Testis (tissue), 3 donors: ENCODE measurements around the gene ZNF837. TPM values are rescaled to one million over a fixed set of nuclear protein-coding genes. Genes with fewer than 3 reads are reported as not detected.

Experiments
- DNase-seq: peaks from one replicate; pipeline ENCODE4 v3.0.0-alpha.2; 2019
- H3K27ac ChIP-seq, 2 donors: fragments of 200-600 bp; sonication (generic); one replicate each; pipeline ENCODE4 v1.5.1; 2019
- H3K27me3 ChIP-seq: fragments of 200-600 bp; sonication (generic); one replicate; pipeline ENCODE4 v1.5.1; 2019
- H3K36me3 ChIP-seq: fragments of 200-600 bp; sonication (generic); one replicate; pipeline ENCODE4 v1.5.1; 2017; ENCODE audit warnings: low read depth; ENCODE audit errors: missing control alignments
- H3K4me1 ChIP-seq: fragments of 200-600 bp; sonication (generic); one replicate; pipeline ENCODE4 v1.5.1; 2019
- H3K4me3 ChIP-seq, 2 donors: fragments of 200-600 bp; sonication (generic); one replicate each; pipeline ENCODE4 v1.5.1; 2017 to 2019
- H3K9me3 ChIP-seq: fragments of 200-600 bp; sonication (generic); one replicate; pipeline ENCODE4 v1.5.1; 2017
- POLR2A ChIP-seq: fragments of 450-650 bp; IDR thresholded peaks from one replicate; pipeline ENCODE4 v1.6.1; 2017; ENCODE audit warnings: antibody characterized with exemption, mild to moderate bottlenecking, moderate library complexity
- WGBS, 2 donors: methylation state at CpG; one replicate each; pipeline ENCODE4 v1.1.5; 2018; 5-methylcytosine and 5-hydroxymethylcytosine counted together
- intact Hi-C: fragments of 100-400 bp; cut with DNase I; formaldehyde crosslinking; loops from one replicate; pipeline ENCODE4 v1.15.1; 2023; ENCODE audit warnings: low total_unique reads
- polyA plus RNA-seq: library from polyadenylated mRNA; stranded (reverse); fragments of 350-450 nt; fragmentation: Illumina TruSeq; extraction: RNeasy Lipid Tissue Mini Kit (QIAGEN cat#74804); gene quantifications from one replicate; pipeline ENCODE4 v1.2.3, GENCODE V29; 2014; ENCODE audit warnings: low read depth, low replicate concordance; ENCODE audit not compliant: insufficient read depth
- total RNA-seq, 2 donors: library from RNA; depleted of rRNA; stranded (reverse); fragments of >200 nt; gene quantifications; one replicate each; pipeline ENCODE4 v1.2.3, GENCODE V29; 2016
- TF ChIP-seq, protein P1 (sequence below), 3 experiments: fragments of 450-650 bp in 2 of 3; fragments of 200-600 bp in 1 of 3; sonication (generic) in 1 of 3; IDR thresholded peaks; one replicate each; pipeline ENCODE4 v1.5.1; 2016 to 2019; ENCODE audit warnings: antibody characterized with exemption in 3 of 3, mild to moderate bottlenecking in 2 of 3, moderate library complexity in 1 of 3

The ZNF837 gene
- total and polyA plus RNA-seq, 3 donors from 2014 or later: 1.3 to 9.3 (median 6.2) TPM

DNA sequence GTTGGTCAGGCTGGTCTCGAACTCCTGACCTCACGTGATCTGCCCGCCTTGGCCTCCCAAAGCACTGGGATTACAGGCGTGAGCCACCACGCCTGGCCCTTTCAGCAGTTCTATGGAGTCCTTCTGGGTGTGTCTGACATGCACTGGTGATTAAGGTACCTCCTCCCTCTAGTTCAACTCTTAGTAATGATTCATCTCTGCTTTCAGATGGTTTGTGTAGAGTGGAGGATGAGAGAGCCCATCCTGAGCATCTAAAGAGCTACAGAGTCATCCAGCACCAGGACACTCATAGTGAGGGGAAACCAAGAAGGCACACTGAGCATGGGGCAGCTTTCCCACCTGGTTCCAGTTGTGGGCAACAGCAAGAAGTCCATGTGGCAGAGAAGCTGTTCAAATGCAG, 35.8 kb upstream of the ZNF837 start:
- no peak overlapping the region for H3K4me3 ChIP-seq
- TF ChIP-seq, protein P1, sequence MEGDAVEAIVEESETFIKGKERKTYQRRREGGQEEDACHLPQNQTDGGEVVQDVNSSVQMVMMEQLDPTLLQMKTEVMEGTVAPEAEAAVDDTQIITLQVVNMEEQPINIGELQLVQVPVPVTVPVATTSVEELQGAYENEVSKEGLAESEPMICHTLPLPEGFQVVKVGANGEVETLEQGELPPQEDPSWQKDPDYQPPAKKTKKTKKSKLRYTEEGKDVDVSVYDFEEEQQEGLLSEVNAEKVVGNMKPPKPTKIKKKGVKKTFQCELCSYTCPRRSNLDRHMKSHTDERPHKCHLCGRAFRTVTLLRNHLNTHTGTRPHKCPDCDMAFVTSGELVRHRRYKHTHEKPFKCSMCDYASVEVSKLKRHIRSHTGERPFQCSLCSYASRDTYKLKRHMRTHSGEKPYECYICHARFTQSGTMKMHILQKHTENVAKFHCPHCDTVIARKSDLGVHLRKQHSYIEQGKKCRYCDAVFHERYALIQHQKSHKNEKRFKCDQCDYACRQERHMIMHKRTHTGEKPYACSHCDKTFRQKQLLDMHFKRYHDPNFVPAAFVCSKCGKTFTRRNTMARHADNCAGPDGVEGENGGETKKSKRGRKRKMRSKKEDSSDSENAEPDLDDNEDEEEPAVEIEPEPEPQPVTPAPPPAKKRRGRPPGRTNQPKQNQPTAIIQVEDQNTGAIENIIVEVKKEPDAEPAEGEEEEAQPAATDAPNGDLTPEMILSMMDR (IDR thresholded peaks at IDR 0.05): no peak
- no peak for TF ChIP-seq POLR2A
- no peak overlapping the region for H3K27ac ChIP-seq
- H3K27me3 ChIP-seq: no peaks in the 10 kb centered on the region
- no peak for DNase-seq
- no peaks in the 10 kb centered on the region for H3K36me3 ChIP-seq
- no peaks in the 10 kb centered on the region for H3K9me3 ChIP-seq
- intact Hi-C loops: no loop called here
- 96 to 100% methylated on average over 5 of the region's 5 CpGs for WGBS, 2 donors
- no peaks in the 10 kb centered on the region for H3K4me1 ChIP-seq

DNA sequence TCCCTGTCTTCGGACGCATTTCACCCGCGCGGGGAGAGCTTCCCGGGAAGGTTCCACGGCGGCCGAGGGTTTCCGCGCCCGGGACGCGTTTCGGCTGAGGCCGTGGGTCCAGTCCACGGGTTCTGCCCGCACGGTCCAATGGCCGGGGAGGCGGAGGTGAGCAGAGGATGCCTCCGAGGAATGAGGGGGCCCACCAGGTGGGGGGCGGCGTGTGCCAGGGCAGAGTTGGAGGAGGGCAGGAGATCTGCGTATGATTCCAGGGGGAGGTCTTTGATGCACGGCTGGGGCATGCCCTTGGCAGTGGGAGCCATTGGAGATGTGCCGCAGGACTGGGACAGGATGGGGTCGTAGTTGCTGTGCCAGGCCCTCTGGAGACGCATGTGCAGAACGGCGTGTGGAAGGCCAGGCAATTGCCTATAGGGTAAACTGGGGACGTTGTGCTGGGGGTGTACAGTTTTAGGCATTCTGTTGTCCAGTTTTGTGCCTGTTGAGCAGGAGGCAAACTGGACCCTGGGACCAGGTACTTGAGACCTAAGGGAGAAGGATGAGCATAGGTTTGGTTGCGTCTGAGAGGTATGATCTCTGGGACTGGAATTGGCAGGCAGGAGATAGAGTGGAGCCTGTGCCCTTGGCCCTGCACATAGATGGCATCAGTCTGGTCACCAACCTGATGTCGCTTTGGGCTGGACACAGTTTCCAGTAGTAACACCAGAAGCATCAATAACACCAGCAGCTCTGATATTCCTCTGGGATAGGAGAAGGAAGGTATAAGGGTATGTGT, 28.4 kb upstream of the ZNF837 start:
- DNase-seq: peak; percentile 63
- TF ChIP-seq, protein P1 (IDR thresholded peaks at IDR 0.05): no peak
- no peak for TF ChIP-seq POLR2A
- Histone ChIP-seq H3K36me3 (no peaks in the 10 kb centered on the region), H3K27ac (peak overlapping the region; percentile 83 to 85), H3K4me3 (peak overlapping the region; percentile 75 to 83), H3K9me3 (no peaks in the 10 kb centered on the region), H3K4me1 (peaks cover 8% of the 10 kb centered on the region), H3K27me3 (no peaks in the 10 kb centered on the region)
- 3 to 36% methylated on average over 2 to 34 of the region's 34 CpGs for WGBS, 2 donors
- intact Hi-C loops: no loop called here

DNA sequence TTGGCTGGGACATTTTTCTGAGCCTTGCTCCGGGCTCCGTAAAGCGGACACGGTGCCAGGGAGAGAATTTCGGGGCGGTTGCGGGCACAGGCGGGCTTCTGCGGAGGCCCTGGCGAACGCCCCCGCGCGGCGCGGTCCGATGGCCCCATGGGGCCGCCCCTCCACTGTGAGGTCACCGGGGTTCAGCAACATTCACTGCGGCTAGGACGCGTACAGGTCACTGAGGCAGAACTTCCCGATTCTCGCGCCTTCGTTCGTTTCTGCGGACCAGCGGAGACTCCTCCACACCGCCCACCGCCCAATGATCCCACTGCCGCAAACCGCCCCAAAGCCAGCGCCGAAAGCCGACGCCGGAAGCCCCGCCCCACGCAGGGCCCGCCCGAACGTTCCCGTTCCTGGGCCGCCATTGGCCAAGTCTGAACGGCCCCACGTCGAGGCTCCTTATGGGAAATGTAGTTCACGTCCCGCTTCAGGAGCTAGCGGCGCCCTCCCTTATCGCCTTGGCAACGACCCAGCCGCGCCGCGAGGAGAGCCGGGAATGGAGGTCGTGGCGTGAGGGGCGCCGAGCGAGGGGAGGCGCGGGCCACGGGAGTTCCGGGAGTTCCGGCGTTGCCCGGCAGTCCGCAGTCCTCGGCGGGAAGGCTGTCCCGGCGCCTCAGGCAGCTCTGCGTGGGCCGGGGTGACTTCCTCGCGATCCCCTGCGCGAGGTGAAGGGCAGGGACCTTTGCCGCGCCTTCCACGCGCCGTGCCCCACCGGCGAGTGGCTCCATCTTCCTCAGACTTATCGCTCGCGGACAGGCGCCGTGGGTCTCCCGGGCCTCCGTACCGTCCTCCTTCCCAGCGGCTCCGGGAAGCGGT, 27.6 kb upstream of the ZNF837 start, which contains the start of gene ZNF584:
ZNF584 (plus strand) TSS at position 498 of the 858 bp plus-strand sequence. CDS start 499 bp downstream, outside the sequence.
- Histone ChIP-seq H3K27ac (peak within 1 kb of the TSS; percentile 83 to 85), H3K27me3 (no peaks in the 10 kb centered on the region), H3K4me3 (peak within 1 kb of the TSS; percentile 75 to 83), H3K9me3 (no peaks in the 10 kb centered on the region), H3K36me3 (no peaks in the 10 kb centered on the region), H3K4me1 (peaks cover 8% of the 10 kb centered on the region)
- intact Hi-C loops: no loop called here
- DNase-seq: peak; percentile 98
- WGBS, 2 donors: 0% methylated on average over 34 to 76 of the region's 100 CpGs
- TF ChIP-seq, protein P1 (IDR thresholded peaks at IDR 0.05): peak in 1 of 3 experiments; percentile 5
- peak; percentile 81 for TF ChIP-seq POLR2A

DNA sequence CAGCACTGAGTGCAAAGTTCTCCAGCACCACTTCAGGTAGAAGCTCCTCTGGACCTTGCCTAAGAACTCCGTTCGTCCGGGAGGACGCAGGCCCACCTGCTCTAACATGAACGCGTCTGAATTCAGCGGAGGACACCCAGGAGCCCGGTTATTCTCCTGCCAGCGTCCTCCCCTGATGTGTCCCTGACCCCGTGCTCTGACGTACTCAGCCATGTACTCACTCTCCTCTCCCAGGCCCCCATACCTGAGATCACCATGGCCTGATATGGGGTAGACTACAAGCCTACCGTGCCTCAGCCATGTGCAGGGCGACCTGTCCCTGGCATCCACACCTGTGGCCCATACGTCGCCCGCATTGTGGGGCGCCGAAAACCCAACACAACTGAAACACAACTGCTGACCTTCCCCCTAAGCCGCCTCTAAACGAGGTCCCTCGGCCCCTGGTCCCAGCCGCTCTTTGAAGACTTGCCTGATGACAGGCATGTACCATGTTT, 26.9 kb upstream of the ZNF837 start:
- DNase-seq: peak; percentile 41
- Histone ChIP-seq H3K9me3 (no peaks in the 10 kb centered on the region), H3K27me3 (no peaks in the 10 kb centered on the region), H3K27ac (peak overlapping the region; percentile 83 to 85), H3K4me1 (peaks cover 8% of the 10 kb centered on the region), H3K36me3 (no peaks in the 10 kb centered on the region), H3K4me3 (peak overlapping the region; percentile 75 to 83)
- intact Hi-C loops: no loop called here
- TF ChIP-seq, protein P1 (IDR thresholded peaks at IDR 0.05): no peak
- no peak for TF ChIP-seq POLR2A
- WGBS, 2 donors: 2 to 9% methylated on average over 21 to 22 of the region's 22 CpGs
